ENCODE data around the gene NLRP10.

NLRP10 gene

DNA sequence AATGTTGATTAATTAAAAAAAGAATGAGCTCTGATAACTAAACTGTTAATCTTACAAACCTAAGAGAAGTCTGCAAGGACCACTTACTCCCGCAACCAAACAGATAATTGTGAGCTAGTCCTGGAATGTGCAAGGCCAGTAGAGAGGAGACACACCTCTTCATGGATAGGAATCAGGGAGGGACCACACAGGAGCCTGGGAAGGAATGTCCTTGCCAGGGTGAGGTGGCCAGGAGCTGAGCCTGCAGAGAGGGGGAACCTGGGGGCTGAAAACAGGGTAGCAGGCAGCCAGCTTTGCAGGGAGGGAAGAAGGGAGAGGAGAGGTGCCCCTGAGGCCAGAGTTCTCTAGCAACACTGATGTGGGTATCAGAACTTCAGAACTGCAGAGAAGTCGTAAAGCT is 9.4 kb upstream of the NLRP10 start:
- DNase-seq (ENCODE audit: low read depth) = no peak

DNA sequence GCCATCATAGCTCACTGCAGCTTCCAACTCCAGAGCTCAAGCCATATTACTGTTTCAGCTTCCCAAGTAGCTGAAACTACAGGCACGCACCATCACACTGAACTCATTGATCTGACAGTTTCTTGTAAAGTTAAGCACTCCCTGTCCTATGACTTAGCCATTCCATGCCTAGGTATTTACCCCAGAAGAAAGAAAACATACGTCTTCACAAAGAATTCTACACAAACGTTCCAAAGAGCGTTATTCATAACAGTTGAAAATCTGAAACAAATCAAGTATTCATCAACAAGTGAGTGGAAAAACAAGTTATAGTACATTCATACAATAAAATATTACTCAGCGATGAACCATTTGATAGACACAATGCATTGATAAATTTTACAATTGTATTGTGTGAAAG is 7.8 kb upstream of the NLRP10 start:
- DNase-seq (ENCODE audit: low read depth) = no peak

DNA sequence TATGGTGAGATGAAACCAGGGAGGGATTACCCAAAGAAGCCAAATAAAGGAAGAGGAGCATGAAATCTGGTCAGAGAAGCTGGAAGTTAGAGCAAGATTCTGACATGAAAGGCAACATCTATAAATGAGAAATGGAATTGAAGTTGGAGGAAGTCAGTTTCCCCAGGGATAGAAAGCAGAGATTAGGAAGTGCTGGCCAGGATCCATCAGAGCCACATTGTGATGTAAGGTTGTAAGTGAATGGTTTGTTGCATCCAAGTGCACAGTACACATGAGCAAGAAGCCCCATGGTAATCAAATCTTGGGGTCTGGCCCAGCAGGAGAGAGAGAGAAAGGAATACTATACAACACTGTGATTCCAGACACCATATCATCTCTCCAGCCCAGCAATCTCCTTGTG is 6.6 kb upstream of the NLRP10 start:
- DNase-seq (ENCODE audit: low read depth) = peak; percentile 8

GRCh38 chr11:7969756-7970646 is 4.8 kb upstream of the NLRP10 start:
- no peak for DNase-seq (ENCODE audit: low read depth)

DNA sequence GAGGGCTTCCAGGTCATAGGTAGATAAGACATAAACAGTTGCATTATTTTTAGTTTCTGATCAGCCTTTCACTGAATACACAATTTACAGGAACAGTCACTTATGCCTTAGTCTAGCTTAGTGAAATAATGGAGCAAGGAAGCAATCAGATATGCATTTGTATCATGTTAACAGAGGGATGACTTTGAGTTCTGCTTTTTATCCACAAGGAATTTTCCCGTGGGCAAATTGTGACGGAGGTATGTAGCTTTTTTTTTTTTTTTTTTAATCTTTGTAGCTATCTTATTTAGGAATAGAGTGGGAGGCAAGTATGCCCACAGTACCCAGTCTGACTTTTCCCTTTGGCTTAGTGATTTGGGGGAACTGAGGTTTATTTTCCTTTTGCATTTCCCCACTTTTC is 3.4 kb upstream of the NLRP10 start:
- no peak for DNase-seq (ENCODE audit: low read depth)

- no peak for DNase-seq (ENCODE audit: low read depth)
Observed at GRCh38 chr11:7967826-7968225, 2.6 kb upstream of the NLRP10 start.

DNA sequence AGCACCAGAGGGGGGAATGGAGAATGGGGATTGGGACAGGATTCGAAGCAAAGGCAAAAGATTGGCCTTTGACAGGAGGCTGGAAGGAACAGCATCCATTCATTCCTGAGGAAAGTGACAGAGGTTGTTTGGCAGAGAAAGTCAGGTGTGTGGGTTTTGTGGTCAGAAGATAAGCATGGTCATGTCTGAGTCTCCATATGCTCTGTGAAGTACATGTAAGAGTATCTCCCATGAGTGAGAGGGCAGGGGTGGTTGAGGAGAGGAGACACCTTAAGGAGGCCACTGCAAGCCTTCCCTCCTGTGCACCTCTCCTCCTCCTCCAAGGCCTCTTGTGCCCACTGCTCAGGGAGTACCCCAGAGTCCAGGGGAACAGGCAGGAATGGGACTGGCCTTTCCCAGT is 1.9 kb upstream of the NLRP10 start:
- DNase-seq (ENCODE audit: low read depth) = no peak

- DNase-seq (ENCODE audit: low read depth) = peak; percentile 77
Observed at GRCh38 chr11:7964873-7965272, 374 bp downstream of the NLRP10 start.

- DNase-seq (ENCODE audit: low read depth) = no peak
Observed at GRCh38 chr11:7964261-7964660, 986 bp downstream of the NLRP10 start.

DNA sequence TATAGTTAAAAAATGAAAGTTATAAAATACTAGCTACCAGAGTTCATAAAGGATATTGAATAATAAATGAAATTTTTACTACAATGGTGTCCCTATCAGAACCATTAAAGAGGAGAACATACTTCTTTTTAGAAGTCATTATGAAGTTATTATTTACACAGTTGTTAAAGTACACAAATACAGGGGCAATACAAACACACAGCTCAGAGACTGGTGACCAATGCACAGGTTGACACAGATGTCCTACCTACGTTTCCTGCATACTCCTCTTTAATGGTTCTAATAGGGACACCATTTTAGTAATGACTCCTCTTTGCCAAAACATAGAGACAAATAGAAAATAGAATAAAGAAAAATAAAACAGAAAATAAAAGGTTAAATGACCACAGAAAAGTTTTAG is 10.1 kb downstream of the NLRP10 start:
- no peak for DNase-seq (ENCODE audit: low read depth)

DNA sequence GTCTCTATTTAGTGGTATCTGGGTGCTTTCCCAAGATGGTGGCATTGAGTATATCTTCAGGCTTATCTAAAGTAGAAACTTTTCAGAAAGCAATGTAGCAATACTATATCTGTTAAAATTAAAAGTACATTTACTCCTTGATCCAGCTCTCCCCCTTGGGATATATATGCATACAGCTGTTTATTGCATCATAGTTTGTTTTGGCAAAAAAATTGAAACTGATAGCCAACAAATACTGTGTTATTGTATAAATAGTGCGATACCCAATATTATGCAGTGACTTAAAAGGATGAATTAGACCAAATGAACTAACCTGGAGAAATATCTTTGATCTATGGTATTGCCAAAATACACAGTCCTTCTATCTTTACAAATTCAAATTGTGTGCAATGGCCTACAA is 15.3 kb downstream of the NLRP10 start:
- no peak for DNase-seq (ENCODE audit: low read depth)

- DNase-seq (ENCODE audit: low read depth) = no peak
Observed at GRCh38 chr11:7944123-7944522, 21.1 kb downstream of the NLRP10 start.

GRCh38 chr11:7941608-7942007 is 23.6 kb downstream of the NLRP10 start, which contains the start of gene OR10A3:
TSS of gene OR10A3 (minus strand) at chr11:7941708. CDS start at chr11:7939520, 2,188 bp downstream.
- DNase-seq (ENCODE audit: low read depth) = no peak

- no peak for DNase-seq (ENCODE audit: low read depth)
Observed at GRCh38 chr11:7941146-7941545, 24.1 kb downstream of the NLRP10 start.

DNA sequence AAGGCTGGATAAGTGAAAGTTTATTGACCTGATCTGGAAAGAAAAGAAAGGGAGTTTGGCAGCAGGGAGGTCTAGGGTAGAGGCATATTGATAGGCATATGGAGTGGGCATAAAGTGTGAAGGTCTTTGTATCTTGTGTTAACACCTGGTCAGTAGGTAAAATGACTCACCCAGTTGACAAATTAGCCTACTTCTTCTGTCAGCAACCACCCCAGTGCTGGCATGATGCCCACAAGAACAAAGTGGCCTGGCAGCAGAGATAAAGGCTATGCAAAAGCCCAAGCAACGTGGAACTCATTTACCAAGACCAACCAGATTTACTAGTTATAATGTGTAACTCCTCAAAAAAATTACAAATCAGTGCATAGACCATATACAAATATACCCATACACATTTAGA is 28.6 kb downstream of the NLRP10 start:
- no peak for DNase-seq (ENCODE audit: low read depth)

DNA sequence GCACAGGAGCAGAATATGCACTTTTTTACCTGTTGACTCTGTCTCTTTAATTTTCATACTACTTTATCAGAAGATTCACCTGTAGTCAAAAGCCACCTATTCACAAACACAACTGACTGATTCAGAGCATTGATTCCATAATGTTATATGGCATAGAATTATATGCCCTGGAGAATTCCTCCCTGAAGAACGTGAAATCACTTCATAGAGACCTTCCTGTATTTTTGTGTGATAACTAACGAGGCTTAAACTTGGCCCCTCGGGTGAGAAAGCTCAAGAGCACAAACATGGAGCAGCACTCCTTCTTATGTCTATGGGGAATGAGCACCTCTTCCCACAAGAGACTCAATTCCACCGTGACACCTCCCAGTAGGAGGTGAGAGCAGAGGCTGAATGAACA is 34.1 kb downstream of the NLRP10 start, which contains the start of gene OR10A6:
OR10A6 (minus strand) TSS at position 101 of the 400 bp plus-strand sequence. CDS start 2,606 bp downstream, outside the sequence.
- DNase-seq (ENCODE audit: low read depth) = no peak

- no peak for DNase-seq (ENCODE audit: low read depth)
Observed at GRCh38 chr11:7927635-7928034, 37.6 kb downstream of the NLRP10 start.

DNA sequence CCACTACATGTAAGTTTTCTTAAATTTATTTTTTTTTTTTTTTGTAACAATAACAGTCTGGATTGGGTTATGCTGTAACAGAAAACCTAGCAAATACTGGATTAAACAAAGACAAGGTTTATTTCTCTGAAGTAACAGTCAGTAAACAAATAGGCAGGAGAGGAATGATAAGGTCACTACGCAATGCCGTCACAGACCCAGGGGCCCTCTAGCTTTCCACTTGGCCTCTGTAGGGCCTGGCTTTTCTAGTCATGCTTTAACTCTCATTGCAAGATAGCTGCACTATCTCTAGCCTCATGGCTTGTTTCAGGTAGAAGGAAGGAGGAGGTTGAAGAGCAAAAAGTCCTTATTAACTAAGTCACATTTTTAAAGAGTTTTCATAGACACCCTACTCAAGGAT is 40.7 kb downstream of the NLRP10 start:
- DNase-seq (ENCODE audit: low read depth) = no peak

DNA sequence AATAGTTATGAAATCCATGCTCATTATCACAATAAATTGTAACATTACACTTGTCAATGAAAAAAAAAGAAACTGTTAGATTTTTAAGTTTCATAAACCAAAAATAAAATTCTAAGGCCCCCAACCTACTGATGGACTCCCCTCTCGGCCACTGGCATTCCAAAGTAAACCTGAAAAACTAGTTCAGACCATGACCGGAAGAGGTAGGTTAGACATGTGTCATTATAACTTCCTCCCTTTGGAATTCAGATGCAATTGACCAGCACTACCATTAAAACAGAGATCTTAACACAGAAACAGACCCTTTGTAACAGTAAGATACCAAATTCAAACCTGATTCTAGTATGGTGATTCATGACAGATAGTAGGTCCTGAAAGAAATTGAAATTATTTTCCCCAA is 47.1 kb downstream of the NLRP10 start:
- DNase-seq (ENCODE audit: low read depth) = no peak

All from stromal cell of bone marrow (primary cell).